BJ (cell line): ENCODE data around the gene RABGAP1. TPM values are rescaled to one million over a fixed set of nuclear protein-coding genes. Genes with fewer than 3 reads are reported as not detected.

Experiments
- CTCF ChIA-PET: fragments of 350-600 bp; formaldehyde crosslinking; extraction: SDS; loops from one replicate; lab custom pipeline; 2021; ENCODE audit warnings: antibody characterized with exemption, inconsistent platforms; lab: Yijun Ruan, JAX
- POLR2A ChIA-PET: fragments of 300-600 bp; sonication (Branson Sonifier 250); formaldehyde crosslinking; extraction: SDS; loops from one replicate; lab custom pipeline; 2021; ENCODE audit warnings: antibody characterized with exemption; lab: Charles Lee
- DNase-seq: peaks from one replicate; pipeline ENCODE4 v3.0.0-alpha.2; 2011; ENCODE audit warnings: low read depth
- H3K27me3 ChIP-seq: 2 replicates; pipeline ENCODE4 v1.6.0; 2011; ENCODE audit warnings: low read length; ENCODE audit not compliant: control insufficient read depth, insufficient read depth
- H3K36me3 ChIP-seq: 2 replicates; pipeline ENCODE4 v1.5.1; 2011; ENCODE audit warnings: low read length; ENCODE audit not compliant: control insufficient read depth, insufficient read depth
- H3K4me3 ChIP-seq: 2 replicates; pipeline ENCODE4 v1.5.1; 2011; ENCODE audit warnings: low read depth, mild to moderate bottlenecking, control low read depth, low read length
- CTCF ChIP-seq: IDR thresholded peaks from 2 replicates; pipeline ENCODE4 v1.5.1; 2011; ENCODE audit warnings: low read depth, mild to moderate bottlenecking, control low read depth, inconsistent platforms, low read length, moderate library complexity; ENCODE audit not compliant: insufficient read depth
- polyA plus RNA-seq: library from polyadenylated mRNA; depleted of rRNA; stranded (reverse); fragments of >200 nt; gene quantifications from 2 replicates; pipeline ENCODE4 v1.2.3, GENCODE V29; 2011

The RABGAP1 gene
- polyA plus RNA-seq, 1 experiment: 30.8 TPM

GRCh38 chr9:123028136-123028535 is 87.3 kb downstream of the RABGAP1 start:
- no peak overlapping the region for H3K4me3 ChIP-seq
- no peak for DNase-seq
- POLR2A ChIA-PET: no interaction called here
- CTCF ChIA-PET: no interaction called here
- H3K36me3 ChIP-seq: no peaks in the 10 kb centered on the region; the same call in 1 of the 2 replicates
- H3K27me3 ChIP-seq: no peaks in the 10 kb centered on the region
- no peak for TF ChIP-seq CTCF

- no peak for DNase-seq
- POLR2A ChIA-PET: no interaction called here
- Histone ChIP-seq H3K36me3 (no peaks in the 10 kb centered on the region; the same call in 1 of the 2 replicates), H3K27me3 (no peaks in the 10 kb centered on the region), H3K4me3 (no peak overlapping the region)
- no peak for TF ChIP-seq CTCF
- CTCF ChIA-PET: interaction anchor here (1.2 kb wide), 1 partner anchor 10 kb away, joined by 3 read pairs; no protein-coding TSS in a partner anchor
Observed at GRCh38 chr9:123028973-123029372, 88.2 kb downstream of the RABGAP1 start.

GRCh38 chr9:123031963-123032362 is 91.1 kb downstream of the RABGAP1 start:
- no peak for DNase-seq
- no peak for TF ChIP-seq CTCF
- Histone ChIP-seq H3K27me3 (no peaks in the 10 kb centered on the region), H3K36me3 (no peaks in the 10 kb centered on the region; the same call in 1 of the 2 replicates), H3K4me3 (no peak overlapping the region)
- POLR2A ChIA-PET: no interaction called here
- CTCF ChIA-PET: no interaction called here

- ChIA-PET POLR2A (no interaction called here), CTCF (interaction anchor here (1.7 kb wide), 1 partner anchor 41 kb away, joined by 3 read pairs; no protein-coding TSS in a partner anchor)
- TF ChIP-seq CTCF: no peak
Observed at GRCh38 chr9:123033352-123033751, 92.5 kb downstream of the RABGAP1 start, which contains the start of gene GPR21. Gene GPR21, plus strand, starts transcription at chr9:123033667. Its CDS starts 900 bp downstream, at chr9:123034567.

GRCh38 chr9:123033864-123034601 is 93.2 kb downstream of the RABGAP1 start:
- ChIA-PET POLR2A (no interaction called here), CTCF (interaction anchor here (1.7 kb wide), 1 partner anchor 40 kb away, joined by 3 read pairs; no protein-coding TSS in a partner anchor)
- TF ChIP-seq CTCF: no peak
- Histone ChIP-seq H3K27me3 (no peaks in the 10 kb centered on the region), H3K36me3 (no peaks in the 10 kb centered on the region; the same call in 1 of the 2 replicates), H3K4me3 (no peak overlapping the region)
- DNase-seq: no peak

More at GRCh38 chr9:123033352-123033751, 92.5 kb downstream of the RABGAP1 start, which contains the start of gene GPR21:
- Histone ChIP-seq H3K27me3 (no peaks in the 10 kb centered on the region), H3K4me3 (no peak within 1 kb of the TSS), H3K36me3 (no peaks in the 10 kb centered on the region; the same call in 1 of the 2 replicates)
- DNase-seq: no peak
